SKM-1 treated with dmso at 0.1 percent for 144 hours (cell line): ENCODE data around the gene ITPR3.
"Not testable (repeated sequence)": the region's sequence is repeated elsewhere in the genome, so short reads cannot be mapped to it uniquely, and the experiment has no call there.

Source experiments
- DNase-seq: peaks from one replicate; lab custom pipeline; 2025; ENCODE audit not compliant: unreplicated experiment; lab: John Stamatoyannopoulos, UW

ITPR3 gene

GRCh38 chr6:33590531-33591198 is 30.5 kb upstream of the ITPR3 start:
- DNase-seq: no peak

GRCh38 chr6:33591424-33592032 is 29.6 kb upstream of the ITPR3 start:
- no peak for DNase-seq

GRCh38 chr6:33592280-33592594 is 28.9 kb upstream of the ITPR3 start:
- no peak for DNase-seq

GRCh38 chr6:33592595-33593413 is 28.3 kb upstream of the ITPR3 start:
- no peak for DNase-seq

GRCh38 chr6:33593414-33593727 is 27.8 kb upstream of the ITPR3 start:
- DNase-seq: no peak

- no peak for DNase-seq
These were observed 25.9 kb upstream of the ITPR3 start for GRCh38 chr6:33595001-33595846.

- not testable (repeated sequence) for DNase-seq
These were observed 24.2 kb upstream of the ITPR3 start for GRCh38 chr6:33596894-33597293.

- DNase-seq: no peak
These were observed 23.4 kb upstream of the ITPR3 start for GRCh38 chr6:33597551-33598322.

GRCh38 chr6:33599413-33599938 is 21.6 kb upstream of the ITPR3 start:
- DNase-seq: no peak

- no peak for DNase-seq
These were observed 20.4 kb upstream of the ITPR3 start for GRCh38 chr6:33600761-33601160.

GRCh38 chr6:33602180-33602579 is 18.9 kb upstream of the ITPR3 start:
- no peak for DNase-seq

- peak; percentile 60 for DNase-seq
These were observed 15.9 kb upstream of the ITPR3 start for GRCh38 chr6:33604941-33605854.

GRCh38 chr6:33606642-33607041 is 14.5 kb upstream of the ITPR3 start:
- no peak for DNase-seq

GRCh38 chr6:33607126-33607783 is 13.9 kb upstream of the ITPR3 start:
- no peak for DNase-seq

- DNase-seq: no peak
These were observed 13.3 kb upstream of the ITPR3 start for GRCh38 chr6:33607784-33608161.

GRCh38 chr6:33609019-33609418 is 12.1 kb upstream of the ITPR3 start:
- no peak for DNase-seq

GRCh38 chr6:33609528-33609927 is 11.6 kb upstream of the ITPR3 start:
- no peak for DNase-seq

- no peak for DNase-seq
These were observed 11.1 kb upstream of the ITPR3 start for GRCh38 chr6:33610067-33610466.
